DMS53 treated with DMSO at 0.1 percent for 48 hours (cell line): ENCODE data around the gene HDAC6.
"Not testable (repeated sequence)": the region's sequence is repeated elsewhere in the genome, so short reads cannot be mapped to it uniquely, and the experiment has no call there.

Experiments used
- DNase-seq: peaks from one replicate; lab custom pipeline; 2025; ENCODE audit not compliant: unreplicated experiment; lab: John Stamatoyannopoulos, UW

The HDAC6 gene

GRCh38 chrX:48789366-48790220 lies 12.3 kb upstream of the HDAC6 start:
- no peak for DNase-seq

DNA sequence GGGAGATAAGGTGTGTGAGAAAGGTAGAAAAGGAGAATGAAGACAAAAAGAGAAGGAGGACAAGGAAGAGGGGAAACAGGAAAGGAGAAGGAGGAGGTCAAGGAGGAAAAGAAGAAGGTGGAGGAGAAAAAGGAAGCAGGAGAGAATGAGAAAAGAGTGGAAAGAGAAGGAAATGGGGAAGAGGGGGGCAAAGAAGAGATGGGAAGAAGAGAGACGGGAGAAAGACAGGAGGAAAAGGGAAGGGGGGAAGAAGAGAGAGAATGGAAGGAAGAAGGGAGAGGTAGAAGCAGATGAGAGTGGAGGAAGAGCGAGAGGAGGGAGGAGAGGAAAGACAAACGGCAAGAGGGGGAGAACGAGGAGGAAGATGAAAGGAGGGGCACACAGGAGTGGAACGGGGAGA lies 11.4 kb upstream of the HDAC6 start:
- DNase-seq: no peak

DNA sequence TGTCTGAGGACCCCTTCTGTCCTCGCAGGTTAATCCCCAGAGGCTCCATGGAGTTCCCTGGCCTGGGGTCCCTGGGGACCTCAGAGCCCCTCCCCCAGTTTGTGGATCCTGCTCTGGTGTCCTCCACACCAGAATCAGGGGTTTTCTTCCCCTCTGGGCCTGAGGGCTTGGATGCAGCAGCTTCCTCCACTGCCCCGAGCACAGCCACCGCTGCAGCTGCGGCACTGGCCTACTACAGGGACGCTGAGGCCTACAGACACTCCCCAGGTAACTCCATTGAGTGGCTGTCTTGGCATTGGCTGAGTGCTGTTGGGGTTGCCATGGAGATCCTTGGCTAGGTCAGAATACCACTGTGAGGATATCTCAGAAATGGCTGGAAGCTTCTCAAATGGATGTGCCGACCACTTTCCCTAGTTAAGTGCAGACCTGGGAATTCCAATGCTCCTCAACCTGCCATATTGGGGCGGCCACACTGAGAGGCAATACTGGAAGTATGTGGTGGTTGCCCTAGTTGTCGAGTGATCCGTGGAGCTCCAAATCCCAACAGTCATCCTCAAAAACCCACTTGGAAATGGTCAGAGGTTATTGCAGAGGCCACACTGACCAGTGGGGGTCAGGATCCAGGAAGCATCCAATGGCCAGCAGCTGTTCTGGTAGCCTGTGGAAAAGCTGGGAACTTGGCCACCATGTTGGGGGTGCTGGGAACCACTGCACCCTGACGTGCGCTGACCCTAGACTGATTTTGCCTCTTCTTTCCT lies 10.6 kb upstream of the HDAC6 start:
- DNase-seq: no peak

GRCh38 chrX:48792219-48792618 lies 9.6 kb upstream of the HDAC6 start:
- DNase-seq: no peak

DNA sequence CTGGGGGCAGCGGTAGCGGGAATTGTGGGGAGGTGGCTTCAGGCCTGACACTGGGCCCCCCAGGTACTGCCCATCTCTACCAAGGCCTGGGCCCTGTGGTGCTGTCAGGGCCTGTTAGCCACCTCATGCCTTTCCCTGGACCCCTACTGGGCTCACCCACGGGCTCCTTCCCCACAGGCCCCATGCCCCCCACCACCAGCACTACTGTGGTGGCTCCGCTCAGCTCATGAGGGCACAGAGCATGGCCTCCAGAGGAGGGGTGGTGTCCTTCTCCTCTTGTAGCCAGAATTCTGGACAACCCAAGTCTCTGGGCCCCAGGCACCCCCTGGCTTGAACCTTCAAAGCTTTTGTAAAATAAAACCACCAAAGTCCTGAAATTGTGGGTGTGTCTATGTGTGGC lies 7.9 kb upstream of the HDAC6 start:
- DNase-seq: no peak

DNA sequence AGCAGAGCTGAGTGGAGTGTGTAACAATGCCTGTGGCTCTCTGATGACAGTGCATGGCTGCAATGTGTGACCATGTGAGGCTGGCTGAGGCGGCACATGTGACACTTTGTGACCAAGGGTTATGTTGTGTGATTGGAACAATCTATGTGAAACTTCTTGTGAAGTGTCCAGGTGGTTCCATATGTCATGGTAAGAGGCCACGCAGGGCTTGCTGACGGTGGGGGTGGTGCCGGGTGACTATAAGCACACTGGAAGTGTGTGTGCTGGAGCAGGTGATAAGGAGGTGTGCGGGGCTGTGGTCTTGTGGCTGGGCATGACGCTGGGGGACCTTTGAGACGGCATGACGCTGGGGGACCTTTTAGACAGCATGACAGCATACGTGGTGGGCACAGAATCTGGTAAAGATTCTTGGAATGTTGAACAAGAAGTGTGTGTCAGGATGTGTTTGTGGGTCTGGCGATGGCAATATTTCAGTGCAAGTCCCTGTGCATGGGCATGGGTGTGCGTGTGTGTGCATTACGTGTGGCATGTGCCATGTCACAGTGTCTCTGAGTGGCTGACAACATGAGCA lies 7.4 kb upstream of the HDAC6 start:
- no peak for DNase-seq

DNA sequence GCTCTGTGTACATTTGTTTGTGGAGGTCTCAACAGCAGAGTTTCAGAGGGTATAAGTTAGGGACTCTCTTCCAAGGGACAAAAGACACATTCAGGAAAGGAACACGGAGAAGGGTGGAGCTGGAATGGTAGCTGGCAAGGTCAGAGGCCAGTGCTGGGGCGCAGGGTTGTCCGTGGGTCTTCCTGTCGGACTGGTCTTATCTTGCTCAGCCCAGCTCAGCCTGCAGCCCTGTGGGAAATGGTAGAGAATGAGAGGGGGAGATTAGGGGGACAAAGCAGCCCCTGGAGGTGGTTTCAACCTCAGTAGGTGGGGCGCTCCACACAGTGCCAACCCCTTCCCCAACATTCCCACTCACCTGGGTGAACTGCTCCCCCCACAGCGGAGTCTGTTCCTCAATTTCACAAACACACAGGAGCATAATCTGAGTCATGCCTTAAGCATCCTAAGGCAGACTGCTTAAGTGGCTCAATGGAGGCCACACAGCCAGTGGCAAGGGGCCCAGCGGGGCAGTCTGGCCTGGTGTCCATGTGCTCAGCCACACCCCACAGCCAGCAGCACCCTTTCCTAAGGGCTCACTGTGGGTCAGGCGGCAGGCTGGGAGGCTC lies 6.9 kb upstream of the HDAC6 start:
- DNase-seq: no peak

DNA sequence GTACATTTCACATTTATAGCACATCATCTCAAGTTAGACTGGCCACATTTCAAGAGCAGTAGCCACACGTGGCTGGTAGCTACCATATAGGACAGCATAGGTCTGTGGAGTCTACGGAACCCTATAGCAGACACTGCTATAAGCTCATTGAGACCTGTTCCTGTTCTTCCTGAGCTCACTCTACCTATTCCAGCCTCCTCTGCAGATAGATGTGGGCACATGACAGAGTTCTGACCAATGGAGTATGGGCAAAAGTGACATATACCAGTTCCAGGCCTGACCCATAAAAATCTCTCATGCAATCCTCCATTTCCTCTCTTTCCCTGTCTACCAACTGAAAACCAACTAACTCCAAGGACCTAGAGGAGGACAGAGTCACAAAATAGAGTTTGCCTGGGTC lies 3.5 kb upstream of the HDAC6 start:
- no peak for DNase-seq

- DNase-seq: no peak
Measured at GRCh38 chrX:48800574-48801279, 1.1 kb upstream of the HDAC6 start.

DNA sequence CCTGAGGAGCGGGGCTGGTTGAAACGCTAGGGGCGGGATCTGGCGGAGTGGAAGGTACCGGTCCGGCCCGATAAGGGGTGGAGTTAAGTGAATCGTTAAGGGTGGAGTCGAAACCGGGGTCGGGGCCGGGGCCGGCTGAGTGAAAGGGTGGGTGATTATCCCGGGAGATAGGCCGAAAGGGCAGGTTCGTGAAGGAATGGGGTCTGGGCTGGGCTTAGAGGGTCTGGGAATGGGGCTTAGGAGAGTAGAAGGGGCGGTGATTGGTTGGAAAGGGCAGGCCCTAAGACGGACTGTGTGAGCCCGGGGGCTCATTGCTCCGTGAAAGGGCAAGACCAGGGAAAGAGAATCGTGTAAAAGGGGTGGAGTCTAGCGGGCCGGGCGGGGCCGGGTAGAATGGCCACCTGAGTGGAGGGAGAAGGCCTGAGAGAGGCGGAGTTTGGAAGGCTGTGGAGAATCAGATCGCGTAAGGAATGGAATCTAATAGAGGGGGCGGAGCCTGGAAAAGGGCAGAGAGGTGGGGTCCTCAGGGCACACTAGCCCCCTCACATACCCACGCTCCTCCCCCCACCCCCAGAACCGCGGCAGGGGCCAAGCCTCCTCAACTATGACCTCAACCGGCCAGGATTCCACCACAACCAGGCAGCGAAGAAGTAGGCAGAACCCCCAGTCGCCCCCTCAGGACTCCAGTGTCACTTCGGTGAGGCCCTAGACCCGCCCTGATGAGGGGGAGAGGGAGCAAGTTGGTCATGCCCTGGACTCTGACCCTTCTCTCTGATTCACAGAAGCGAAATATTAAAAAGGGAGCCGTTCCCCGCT lies 430 bp downstream of the HDAC6 start:
- peak; percentile 67 for DNase-seq

GRCh38 chrX:48802905-48803200 lies 986 bp downstream of the HDAC6 start:
- no peak for DNase-seq

DNA sequence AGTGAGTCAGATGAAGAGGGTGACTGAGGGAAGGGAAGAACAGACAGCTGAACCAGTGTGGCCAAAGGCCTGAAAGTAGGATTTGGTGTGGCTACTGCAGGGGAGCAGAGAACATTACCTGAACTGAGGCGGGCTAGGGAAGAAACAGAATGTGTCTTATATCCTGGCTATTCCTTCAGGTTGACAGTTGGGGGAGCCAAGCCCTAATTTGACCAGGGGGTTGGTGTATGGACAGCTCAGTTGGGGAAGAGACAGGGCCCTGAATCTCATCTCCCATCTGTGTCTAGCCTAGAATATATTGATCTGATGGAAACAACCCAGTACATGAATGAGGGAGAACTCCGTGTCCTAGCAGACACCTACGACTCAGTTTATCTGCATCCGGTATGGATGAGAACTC lies 4.2 kb downstream of the HDAC6 start:
- DNase-seq: no peak

DNA sequence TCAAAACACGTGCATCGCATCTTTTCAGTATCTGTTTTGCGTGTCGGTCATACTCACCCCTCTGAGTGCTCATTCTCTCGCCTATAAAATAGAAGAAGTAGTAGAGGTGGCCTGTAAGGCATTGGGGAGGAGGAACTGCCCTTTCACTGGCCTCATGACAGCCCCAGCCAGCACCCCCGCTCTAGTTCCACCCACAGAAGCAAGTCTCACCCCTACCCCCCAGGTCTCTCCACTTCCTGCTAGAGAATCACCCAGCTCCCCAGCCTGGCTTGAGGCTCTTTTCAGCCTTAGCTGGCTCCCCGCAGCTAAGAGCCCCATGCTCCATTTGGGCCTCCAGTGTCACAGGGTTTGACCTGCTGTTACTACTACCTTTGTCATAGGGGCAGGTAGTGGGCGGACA lies 11.8 kb downstream of the HDAC6 start:
- no peak for DNase-seq

DNA sequence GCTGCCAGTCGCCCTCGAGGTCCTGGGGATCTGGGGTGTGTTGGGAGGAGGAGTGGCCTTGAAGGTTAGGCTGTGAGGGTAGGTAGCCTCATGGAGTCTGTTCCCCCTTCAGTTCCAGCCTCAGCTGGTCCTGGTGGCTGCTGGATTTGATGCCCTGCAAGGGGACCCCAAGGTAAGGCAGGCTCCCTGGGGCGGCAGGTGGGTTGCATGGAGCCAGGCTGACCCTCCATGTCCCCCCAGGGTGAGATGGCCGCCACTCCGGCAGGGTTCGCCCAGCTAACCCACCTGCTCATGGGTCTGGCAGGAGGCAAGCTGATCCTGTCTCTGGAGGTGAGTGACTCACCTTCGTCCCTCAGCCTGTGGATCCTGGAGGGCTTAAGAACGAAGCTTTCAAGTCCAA lies 12.9 kb downstream of the HDAC6 start:
- no peak for DNase-seq

DNA sequence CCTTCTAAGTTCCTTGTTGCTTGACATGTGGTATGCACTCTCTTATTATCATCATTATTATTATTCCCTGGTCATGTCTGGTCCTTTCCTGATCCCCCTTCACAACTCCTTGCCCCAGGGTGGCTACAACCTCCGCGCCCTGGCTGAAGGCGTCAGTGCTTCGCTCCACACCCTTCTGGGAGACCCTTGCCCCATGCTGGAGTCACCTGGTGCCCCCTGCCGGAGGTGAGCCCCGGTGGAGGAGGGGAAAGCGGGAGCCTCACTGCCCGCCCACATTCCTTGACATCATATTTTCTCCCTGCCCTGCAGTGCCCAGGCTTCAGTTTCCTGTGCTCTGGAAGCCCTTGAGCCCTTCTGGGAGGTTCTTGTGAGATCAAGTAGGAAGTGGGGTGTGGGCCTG lies 13.4 kb downstream of the HDAC6 start:
- DNase-seq: no peak

- no peak for DNase-seq
Measured at GRCh38 chrX:48816014-48816810, 14.3 kb downstream of the HDAC6 start.

DNA sequence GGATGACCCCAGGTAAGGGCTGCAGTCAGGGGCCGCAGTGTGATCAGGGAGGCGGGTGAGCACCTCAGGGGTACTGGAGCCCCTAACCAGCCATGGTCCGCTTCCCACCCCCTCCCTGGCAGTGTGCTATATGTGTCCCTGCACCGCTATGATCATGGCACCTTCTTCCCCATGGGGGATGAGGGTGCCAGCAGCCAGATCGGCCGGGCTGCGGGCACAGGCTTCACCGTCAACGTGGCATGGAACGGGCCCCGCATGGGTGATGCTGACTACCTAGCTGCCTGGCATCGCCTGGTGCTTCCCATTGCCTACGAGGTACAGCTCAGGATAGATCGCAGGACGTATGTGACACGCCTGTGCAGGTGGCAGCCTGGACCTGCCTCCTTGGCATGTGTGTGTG lies 16.2 kb downstream of the HDAC6 start:
- no peak for DNase-seq

GRCh38 chrX:48818866-48819265 lies 17.0 kb downstream of the HDAC6 start:
- DNase-seq: no peak

GRCh38 chrX:48819394-48819793 lies 17.5 kb downstream of the HDAC6 start:
- not testable (repeated sequence) for DNase-seq

DNA sequence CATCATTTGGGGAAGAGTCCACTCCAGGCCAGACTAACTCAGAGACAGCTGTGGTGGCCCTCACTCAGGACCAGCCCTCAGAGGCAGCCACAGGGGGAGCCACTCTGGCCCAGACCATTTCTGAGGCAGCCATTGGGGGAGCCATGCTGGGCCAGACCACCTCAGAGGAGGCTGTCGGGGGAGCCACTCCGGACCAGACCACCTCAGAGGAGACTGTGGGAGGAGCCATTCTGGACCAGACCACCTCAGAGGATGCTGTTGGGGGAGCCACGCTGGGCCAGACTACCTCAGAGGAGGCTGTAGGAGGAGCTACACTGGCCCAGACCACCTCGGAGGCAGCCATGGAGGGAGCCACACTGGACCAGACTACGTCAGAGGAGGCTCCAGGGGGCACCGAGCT lies 21.2 kb downstream of the HDAC6 start:
- DNase-seq: no peak
